HG03175 (cell line): ENCODE data around the gene HS6ST1.

Experiments used
- ATAC-seq: cut with Tn5 transposase; IDR thresholded peaks from one replicate; pipeline ENCODE4 v1.9.1; 2021; ENCODE audit warnings: mild to moderate bottlenecking, moderate library complexity; ENCODE audit not compliant: unreplicated experiment

HS6ST1 gene

DNA sequence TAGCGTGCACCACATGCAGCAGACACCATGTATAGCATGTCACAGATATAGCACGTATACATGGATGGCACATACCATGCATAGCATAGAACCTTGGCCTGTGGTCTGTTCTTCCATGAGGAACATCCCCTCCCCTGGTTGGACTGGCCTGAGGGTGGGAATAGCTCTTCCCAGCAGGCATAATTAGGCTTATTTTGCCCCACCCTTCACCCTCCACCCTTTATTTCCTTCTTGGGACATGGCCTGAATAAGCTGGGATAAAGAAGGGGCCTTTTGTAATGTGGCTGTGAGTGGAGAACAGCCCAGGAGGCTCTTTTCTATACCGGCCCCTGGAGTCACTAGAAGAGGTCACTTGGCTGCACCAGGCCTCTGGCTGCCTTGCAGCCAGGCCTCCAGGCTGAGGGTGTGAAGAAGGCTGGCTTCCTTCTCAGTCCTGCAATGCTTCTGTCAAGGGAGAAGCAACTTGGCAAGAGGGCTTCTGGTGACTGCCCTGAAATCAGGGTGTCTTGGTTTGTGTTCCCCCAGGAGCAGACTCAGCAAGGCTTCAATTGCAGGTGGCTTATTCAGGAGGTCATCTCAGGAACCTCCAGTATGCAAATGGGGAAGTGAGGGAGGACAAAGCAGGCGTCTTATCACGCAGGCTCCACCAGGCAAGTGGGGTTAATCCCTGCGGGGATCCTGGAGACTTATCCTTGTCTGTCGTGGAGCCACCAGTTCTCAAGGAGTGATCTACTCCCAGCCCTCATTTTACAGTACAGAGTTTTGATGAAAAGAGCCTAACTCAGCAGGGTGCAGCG, 68.2 kb downstream of the HS6ST1 start:
- ATAC-seq = no peak

DNA sequence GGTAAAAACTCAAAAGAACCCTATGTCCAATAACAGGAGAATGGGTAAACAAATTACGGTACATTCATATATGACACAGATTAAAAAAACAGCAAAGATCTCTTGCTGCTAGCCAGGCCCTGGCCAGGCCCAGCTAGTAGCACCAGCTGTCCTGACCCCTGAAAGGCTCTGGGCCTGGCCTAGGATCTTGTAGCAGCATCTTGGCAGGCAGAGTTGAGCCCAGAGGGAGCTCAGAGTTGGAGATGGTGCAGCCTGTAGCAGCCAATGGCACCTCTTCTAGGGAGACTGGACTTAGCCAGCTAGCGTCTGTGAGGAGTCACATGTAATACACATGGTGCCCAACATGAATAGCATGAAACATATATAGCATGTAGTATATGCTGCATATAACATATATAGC, 69.1 kb downstream of the HS6ST1 start:
- ATAC-seq = no peak

DNA sequence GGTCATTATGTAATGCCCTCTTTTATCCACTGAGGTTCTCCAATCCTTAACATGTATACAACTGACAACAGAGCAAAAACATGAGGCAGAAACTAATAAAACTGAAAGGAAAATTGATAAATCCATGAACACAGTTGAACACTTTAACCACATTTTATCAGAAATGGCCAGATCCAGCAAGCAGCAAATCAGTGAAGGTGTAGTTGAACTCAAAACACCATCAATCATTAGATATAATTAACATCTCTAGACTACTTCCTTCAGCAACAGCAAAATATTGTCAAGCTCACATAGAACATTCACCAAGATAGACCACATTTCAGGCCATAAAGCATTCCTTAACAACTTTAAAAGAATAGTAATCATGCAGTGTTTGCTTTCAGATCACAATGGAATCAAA, 72.9 kb downstream of the HS6ST1 start:
- ATAC-seq = no peak

DNA sequence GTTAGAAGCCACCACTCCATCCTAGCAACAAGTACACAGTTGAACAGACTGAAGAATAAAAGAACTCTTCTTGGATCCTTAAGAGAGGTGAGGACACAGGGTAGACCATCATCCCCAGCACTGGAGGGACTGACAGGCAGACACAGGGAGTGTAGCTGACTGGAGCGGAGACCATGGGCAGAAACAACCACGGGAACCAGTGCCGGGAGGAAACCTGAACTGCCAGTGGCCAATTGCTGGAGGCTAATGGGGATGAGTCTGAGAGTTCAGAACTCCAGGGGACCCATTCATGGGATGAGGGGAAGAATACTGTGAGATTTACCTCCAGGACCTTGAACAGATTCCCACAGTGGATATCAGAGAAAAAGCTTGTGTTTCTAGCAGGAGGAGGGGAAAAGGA, 76.8 kb downstream of the HS6ST1 start:
- ATAC-seq = no peak

DNA sequence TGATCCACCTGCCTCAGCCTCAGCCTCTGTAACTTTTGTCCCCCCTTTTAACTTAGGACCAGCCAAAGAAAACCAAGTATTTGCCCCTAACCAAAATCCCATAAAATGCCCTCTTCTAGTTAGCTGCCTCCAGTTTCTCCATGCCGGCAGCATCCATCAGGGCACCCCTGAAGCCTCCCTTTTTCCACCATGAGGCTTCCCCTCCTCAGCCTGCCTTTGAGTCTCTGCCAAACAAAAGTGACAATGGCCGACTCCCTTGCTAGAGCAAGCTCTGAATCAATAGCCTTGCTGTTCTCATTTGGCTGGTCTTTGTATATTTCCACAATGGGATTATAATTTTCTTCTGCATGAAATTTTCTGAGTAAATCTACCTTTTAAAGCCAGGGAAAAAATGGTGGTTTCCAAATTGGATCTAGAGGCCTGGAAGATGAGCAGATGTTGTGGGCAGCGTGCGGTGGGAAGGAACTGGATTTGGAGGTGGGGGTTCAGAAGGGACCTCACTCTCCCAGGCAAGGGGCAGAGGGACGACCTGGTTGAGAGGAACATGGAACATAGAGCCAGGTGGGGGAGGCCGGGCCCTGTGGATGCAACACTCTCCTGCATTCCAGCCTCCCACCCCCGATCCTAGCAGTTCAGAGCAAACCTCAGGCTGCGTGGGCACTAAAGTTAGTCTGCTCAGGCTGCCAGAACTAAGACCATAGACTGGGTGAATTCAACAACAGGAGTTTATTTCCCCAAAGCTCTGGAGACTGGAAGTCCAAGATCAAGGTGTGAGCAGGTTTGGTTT, 80.6 kb downstream of the HS6ST1 start:
- no peak for ATAC-seq

DNA sequence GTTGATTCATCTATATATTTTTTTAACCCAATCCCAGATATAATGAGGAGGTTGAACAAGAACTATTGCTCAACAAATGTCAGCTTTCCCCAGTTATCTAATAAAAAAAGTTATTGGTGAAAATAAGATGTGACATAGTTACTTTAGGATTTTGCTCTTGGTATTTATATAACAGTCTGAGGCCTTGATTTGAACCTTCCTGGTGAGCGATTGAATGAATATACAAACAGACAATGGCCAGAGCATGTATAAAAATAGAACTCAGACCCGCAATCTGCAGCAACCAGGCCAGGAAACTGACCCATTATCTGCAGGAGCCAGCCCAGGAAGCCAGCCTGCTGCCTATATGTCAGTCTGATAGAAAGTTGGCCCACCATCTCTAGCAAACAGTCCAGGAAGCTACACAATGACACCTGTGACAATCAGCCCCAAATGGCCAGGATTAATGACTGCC, 81.6 kb downstream of the HS6ST1 start:
- no peak for ATAC-seq

DNA sequence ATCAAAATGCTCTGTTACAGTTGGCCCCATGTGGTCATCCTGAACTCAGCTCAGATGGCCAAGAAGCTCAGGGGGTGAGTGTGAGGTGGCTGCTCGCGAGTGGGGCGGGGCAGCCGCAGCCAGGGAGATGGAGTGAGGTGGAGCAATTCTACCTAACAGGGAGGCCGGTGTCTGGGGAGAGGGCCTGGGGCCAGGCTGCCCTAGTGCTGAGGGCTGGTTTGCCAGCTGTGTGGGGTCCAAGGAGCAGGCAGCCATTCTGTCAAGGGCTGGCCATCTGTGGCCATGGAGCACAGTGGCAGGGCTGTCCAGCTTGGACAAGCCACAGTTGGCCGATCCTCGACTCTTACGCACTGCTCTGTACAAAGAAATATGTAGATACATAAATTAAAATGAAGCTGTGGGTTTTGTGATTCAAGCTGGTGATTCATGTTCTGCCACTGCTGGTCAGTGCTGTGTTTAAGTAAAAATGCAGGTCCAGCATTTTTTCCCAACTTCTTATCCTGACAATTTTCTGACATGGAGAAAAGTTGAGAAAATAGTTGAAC, 82.1 kb downstream of the HS6ST1 start:
- no peak for ATAC-seq

DNA sequence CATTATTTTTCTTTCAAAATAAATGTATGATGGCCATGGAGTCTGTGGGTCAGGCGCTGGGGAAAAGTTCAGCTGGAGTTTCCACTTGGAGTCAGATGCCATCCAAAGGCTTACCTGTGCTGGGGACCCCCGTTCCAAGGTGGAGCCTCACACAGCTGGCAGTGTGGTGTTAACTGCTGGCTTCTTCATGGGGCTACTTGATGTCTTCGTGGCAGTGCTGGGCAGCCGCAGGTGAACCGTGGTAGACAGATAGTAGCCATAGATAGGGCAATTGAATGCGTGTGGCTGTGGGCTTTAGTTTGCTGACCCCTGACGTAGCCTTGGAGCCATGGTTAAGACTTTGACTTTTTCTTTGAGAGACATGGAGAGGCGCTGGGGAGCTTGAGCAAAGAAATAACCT, 83.1 kb downstream of the HS6ST1 start:
- ATAC-seq = no peak

DNA sequence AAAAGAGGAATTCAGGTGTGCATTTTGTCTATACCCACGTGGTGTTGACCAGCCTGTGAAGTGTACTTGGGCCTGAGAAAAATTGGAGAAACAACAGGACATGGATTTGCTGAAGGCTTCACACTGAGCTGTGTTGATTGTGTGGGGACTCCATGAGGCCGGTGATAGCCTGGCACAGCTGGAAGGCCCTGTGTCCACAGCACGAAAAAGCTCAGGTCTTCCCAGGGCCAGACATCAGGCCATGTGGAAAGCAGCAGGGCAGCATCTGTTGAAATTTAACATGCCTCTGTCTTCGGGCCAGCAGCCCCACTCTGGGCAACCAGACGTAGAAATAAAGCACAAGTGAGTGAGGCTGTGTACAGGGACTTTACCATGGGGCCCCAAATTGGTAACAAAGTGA, 84.1 kb downstream of the HS6ST1 start:
- ATAC-seq = no peak

DNA sequence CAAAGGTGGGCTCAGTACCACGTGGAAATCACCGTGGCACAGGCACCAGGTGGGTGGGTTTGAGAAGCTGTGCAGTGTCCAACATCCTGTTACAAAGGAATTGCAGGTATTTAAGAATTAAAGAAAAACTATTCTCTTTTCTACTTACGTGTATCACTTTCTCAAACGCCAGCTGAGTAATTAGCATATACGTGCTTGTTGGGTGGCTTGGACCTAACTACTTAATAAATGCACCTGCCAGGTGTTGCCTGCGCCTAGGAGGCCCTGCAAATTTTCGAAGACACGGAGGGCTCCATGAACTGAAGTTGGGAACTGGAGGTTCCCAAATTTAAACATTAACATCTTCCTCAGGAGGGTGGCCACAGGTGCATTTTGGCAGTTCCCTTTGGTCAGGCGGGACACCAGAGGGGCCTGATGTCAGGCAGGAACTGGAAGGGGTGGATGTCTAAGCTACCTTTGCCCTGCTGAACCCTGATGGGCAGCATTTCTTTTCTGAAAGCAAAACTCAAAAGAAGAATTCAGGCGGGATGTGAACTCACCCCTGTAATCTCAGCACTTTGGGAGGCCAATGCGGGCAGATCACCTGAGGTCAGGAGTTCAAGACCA, 84.8 kb downstream of the HS6ST1 start:
- peak; percentile 10 for ATAC-seq

DNA sequence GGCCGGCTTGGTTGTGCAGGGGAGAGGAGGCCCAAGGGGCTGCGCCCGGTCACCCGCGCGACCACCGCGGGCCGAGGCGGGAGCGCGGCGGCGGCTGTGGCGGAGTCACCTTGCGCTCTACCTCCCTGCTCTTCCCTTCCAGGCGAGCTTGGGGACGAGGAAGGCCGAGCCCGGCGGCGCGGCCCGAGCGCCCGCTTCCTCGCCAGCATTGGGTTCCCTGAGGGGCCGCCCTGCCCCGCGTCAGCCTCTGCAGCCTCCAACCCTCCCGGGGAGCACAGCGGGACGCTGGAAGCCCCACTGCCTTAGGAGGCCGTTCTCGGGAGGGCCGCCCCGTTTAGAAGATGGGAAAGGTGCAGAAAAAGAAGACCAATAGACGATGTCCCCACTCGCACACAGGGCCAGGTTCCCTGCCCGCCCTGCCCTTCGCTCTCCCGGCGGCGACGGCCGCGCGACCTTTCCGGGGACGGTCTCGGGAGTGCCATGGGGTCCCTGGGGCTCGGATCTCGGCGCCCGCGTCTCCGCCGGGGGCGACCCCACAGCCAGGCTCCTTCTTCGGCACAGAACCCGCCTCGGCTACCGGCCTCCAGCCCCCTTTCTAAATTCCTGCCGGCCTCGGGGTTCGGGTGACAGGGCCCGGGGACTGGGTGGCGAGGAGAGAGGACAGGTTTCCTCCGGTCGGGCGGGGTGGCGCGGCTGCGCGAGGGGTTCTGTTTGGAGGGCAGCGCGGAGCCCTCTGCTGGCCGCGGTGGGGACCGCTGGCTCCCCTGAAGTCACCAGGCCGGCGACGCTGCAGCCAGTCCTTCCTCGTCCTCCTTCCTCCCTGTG, 85.5 kb downstream of the HS6ST1 start:
- ATAC-seq = peak; percentile 99

DNA sequence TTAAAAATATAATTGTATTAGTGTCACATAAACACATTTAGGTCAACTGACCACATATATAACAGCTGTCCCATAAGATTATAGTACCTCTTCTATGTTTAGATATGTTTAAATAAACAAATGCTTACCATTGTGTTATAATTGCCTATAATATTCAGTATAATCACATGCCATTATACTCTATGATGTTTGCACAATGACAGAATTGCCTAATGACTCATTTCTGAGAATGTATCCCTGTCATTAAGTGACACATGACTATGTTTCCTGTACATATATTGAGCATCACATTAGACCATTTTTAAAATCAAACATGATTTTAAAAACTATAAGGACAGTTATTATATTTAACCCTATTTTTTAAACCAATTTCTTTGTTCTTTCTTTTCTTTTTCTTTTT, 89.8 kb downstream of the HS6ST1 start:
- ATAC-seq = no peak

DNA sequence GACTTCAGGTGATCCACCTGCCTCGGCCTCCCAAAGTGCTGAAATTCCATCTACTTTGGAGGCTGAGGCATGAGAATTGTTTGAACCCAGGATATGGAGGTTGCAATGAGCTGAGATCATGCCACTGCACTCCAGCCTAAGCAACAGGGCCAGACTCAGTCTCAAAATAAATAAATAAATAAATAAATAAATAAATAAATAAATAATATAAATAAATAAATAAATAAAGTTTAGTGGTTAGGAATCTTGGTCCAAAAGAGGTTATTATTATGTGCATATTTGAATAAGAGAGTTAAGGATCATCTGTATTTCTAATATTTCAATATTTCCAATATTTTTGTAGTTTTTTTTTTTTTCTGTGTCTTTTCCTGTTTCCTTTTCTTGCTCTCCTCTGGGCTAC, 90.8 kb downstream of the HS6ST1 start:
- no peak for ATAC-seq

DNA sequence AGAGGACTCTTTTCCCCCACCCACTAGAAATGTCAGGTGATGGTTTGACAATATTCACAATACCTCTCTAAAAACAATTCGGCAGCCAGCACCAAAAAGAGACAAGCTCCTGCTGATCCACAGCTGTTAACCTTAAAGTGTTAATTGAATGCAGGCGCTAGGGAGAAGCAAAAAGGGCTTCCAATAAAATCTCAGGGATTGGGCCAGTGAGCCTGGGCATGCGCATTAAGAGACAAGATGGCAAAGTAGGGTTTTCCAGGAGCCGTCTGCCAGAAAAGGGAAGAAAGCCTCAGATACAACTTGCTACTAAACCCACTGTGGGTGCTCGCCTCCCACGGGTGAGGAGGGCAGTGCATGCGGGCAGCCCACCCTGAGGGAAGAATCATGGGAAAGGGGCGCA, 98.8 kb downstream of the HS6ST1 start:
- ATAC-seq = no peak

DNA sequence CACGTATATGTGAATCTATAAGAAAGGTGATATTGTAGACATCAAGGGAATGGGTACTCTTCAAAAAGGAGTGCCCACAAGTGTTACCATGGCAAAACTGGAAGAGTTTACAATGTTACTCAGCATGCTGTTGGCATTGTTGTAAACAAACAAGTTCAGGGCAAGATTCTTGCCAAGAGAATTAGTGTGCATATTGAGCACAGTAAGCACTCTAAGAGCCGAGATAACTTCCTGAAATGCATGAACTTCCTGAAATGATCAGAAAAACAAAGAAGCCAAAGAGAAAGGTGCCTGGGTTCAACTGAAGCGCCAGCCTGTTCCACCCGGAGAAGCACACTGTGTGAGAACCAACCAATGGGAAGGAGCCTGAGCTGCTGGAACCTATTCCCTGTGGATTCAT, 101.0 kb downstream of the HS6ST1 start:
- no peak for ATAC-seq

DNA sequence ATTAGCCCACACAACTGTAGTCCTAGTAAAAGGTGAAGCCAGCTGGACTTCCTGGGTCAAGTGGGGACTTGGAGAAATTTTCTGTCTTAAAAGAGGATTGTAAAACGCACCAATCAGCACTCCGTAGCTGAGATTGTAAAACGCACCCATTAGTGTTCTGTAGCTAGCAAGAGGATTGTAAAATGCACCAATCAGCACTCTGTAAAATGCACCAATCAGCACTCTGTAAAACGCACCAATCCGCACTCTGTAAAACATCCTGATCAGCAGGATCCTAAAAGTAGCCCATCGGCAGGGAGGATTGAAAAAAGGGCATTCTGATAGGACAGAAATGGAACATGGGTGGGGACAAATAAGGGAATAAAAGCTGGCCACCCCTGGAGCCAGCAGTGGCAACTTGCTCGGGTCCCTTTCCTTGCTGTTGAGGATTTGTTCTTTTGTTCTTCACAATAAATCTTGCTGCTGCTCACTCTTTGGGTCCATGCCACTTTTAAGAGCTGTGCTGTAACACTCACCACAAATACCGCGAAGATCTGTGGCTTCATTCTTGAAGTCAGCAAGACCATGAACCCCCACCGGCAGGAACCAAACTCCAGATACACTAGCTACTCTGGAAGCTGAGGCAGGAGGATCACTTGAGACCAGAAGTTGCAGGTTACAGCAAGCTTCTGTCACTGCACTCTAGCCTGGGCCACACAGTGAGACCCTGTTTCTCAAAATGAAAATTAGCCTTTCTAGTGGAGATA, 102.6 kb downstream of the HS6ST1 start:
- no peak for ATAC-seq
